GM20000 (cell line): ENCODE data around the gene CBLB.
A peak's percentile ranks its signal among the peaks of the same experiment; 100 is the strongest.

Experiments
- DNase-seq: peaks from one replicate; pipeline ENCODE4 v3.0.0; 2012; ENCODE audit warnings: low spot score
- TF ChIP-seq, protein P1 (sequence below): IDR thresholded peaks from 2 replicates; pipeline ENCODE4 v1.5.1; 2012; ENCODE audit warnings: mild to moderate bottlenecking, control low read depth; ENCODE audit errors: extremely low read depth, missing control alignments

Gene CBLB

DNA sequence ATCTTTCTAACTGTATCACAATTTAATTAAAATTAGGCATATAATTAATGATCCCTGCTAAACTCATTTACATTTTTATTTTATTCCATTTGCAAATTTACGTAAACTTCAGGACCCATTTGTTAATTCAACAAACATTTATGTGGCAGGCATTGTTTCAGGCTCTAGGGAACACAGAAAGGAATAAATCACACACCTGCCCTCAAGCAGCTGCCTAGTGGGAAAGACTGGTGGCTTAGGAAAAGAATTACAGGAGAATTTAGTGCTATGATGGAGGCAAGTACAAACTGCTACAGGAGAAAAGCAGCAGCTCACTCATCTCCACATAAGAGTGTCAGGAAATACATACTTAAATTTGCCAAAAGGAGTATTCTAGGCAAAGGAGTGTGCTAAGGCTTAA lies 11.2 kb downstream of the CBLB start:
- no peak for DNase-seq
- TF ChIP-seq, protein P1, sequence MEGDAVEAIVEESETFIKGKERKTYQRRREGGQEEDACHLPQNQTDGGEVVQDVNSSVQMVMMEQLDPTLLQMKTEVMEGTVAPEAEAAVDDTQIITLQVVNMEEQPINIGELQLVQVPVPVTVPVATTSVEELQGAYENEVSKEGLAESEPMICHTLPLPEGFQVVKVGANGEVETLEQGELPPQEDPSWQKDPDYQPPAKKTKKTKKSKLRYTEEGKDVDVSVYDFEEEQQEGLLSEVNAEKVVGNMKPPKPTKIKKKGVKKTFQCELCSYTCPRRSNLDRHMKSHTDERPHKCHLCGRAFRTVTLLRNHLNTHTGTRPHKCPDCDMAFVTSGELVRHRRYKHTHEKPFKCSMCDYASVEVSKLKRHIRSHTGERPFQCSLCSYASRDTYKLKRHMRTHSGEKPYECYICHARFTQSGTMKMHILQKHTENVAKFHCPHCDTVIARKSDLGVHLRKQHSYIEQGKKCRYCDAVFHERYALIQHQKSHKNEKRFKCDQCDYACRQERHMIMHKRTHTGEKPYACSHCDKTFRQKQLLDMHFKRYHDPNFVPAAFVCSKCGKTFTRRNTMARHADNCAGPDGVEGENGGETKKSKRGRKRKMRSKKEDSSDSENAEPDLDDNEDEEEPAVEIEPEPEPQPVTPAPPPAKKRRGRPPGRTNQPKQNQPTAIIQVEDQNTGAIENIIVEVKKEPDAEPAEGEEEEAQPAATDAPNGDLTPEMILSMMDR, result no peak

- TF ChIP-seq, protein P1, result no peak
- DNase-seq, result no peak
These were observed 12.2 kb downstream of the CBLB start for GRCh38 chr3:105856605-105857004.

GRCh38 chr3:105853801-105854432 lies 14.9 kb downstream of the CBLB start:
- DNase-seq, result peak; percentile 23
- TF ChIP-seq, protein P1, result no peak

- TF ChIP-seq, protein P1, result no peak
- no peak for DNase-seq
These were observed 17.2 kb downstream of the CBLB start for GRCh38 chr3:105851582-105851981.

- no peak for DNase-seq
- TF ChIP-seq, protein P1, result no peak
These were observed 17.6 kb downstream of the CBLB start for GRCh38 chr3:105851176-105851575.

- no peak for DNase-seq
- TF ChIP-seq, protein P1, result no peak
These were observed 18.2 kb downstream of the CBLB start for GRCh38 chr3:105850593-105850992.

DNA sequence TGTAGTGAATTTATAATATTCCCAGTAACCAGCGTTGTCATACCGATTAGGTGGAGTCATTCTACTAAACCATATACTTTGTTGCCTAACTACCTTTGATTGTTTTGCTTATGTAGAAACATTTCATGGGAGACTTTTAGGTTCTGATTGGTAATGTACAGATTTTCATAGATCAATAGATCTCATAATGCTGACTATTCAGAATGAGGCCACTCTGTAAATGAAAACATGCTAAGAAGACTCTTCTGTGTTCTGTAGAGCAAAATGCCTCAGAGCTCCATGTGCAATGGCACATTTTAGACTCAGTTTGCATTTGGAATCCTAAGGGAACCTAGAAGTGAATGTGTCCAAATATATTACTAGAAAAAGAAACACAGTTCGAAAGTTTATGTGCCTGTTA lies 20.0 kb downstream of the CBLB start:
- no peak for DNase-seq

More for the DNA sequence above, 20.0 kb downstream of the CBLB start:
- TF ChIP-seq, protein P1, result no peak
